ENCODE results near the gene DNMT1. TPM values are rescaled to one million over a fixed set of nuclear protein-coding genes. Genes with fewer than 3 reads are reported as not detected.
A peak's percentile ranks its signal among the peaks of the same experiment; 100 is the strongest.

DNMT1 gene
- total RNA-seq, 1 experiment from 2014 or later: 72.9 TPM

- DNase-seq (ENCODE audit: low spot score): no peak
Measured at GRCh38 chr19:10149427-10149826, 45.3 kb downstream of the DNMT1 start.

DNA sequence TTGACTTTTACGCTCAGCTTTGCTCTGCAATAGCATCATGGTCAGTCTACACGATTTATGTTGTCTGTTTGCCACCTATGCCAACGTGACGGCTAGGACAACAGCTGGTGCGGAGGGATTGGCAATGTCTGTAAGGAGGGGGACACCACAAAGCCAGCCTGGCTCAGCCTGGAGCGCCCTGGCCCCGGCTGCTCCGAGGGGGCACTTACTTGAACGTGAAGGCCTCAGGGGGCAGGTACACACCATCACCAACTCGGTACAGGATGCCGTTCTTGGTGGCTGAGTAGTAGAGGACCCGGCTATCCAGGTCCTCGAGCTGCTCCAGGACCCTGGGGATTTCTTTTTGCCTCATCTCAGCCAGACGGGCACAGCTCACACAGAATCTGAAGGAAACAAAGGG, 48.6 kb downstream of the DNMT1 start:
- in situ Hi-C loops (cut with HindIII; ENCODE audit: low sequenced_read_pairs): loop anchor here (10.0 kb wide), 1 partner anchor 59 kb away; no protein-coding TSS in a partner anchor
- no peak for DNase-seq (ENCODE audit: low spot score)

More at GRCh38 chr19:10149427-10149826, 45.3 kb downstream of the DNMT1 start:
- in situ Hi-C loops (cut with HindIII; ENCODE audit: low sequenced_read_pairs): loop anchor here (10.0 kb wide), 1 partner anchor 55 kb away; no protein-coding TSS in a partner anchor

- in situ Hi-C loops (cut with HindIII; ENCODE audit: low sequenced_read_pairs): loop anchor here (10.0 kb wide), 1 partner anchor 60 kb away; no protein-coding TSS in a partner anchor
- DNase-seq (ENCODE audit: low spot score): no peak
Measured at GRCh38 chr19:10145031-10145430, 49.7 kb downstream of the DNMT1 start.

DNA sequence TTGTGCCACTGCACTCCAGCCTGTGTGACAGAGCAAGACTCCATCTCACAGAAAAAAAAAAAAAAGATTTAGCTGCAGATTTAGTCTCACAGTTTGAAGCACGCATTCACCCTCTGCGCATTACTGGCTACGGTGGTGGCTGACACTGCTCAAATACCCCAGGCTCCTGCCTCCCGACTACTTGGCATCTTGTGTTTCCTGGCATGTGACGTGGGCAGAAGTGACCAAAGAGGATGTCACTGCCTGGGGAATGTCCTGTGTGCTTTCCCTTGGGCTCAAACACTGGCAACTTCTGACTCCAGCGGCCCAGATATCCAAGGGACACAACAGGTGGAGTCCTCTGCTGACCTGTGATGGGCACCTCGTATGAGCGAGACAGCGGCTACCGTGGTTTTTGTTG, 50.4 kb downstream of the DNMT1 start:
- DNase-seq (ENCODE audit: low spot score): no peak
- in situ Hi-C loops (cut with HindIII; ENCODE audit: low sequenced_read_pairs): loop anchor here (10.0 kb wide), 1 partner anchor 60 kb away; no protein-coding TSS in a partner anchor

- in situ Hi-C loops (cut with HindIII; ENCODE audit: low sequenced_read_pairs): loop anchor here (10.0 kb wide), 1 partner anchor 61 kb away; no protein-coding TSS in a partner anchor
- DNase-seq (ENCODE audit: low spot score): no peak
Measured at GRCh38 chr19:10143681-10144080, 51.1 kb downstream of the DNMT1 start.

- in situ Hi-C loops (cut with HindIII; ENCODE audit: low sequenced_read_pairs): loop anchor here (10.0 kb wide), 1 partner anchor 62 kb away; no protein-coding TSS in a partner anchor
- no peak for DNase-seq (ENCODE audit: low spot score)
Measured at GRCh38 chr19:10142701-10143375, 51.9 kb downstream of the DNMT1 start.

GRCh38 chr19:10141973-10142372, 52.8 kb downstream of the DNMT1 start:
- DNase-seq (ENCODE audit: low spot score): no peak

GRCh38 chr19:10141479-10141878, 53.3 kb downstream of the DNMT1 start:
- in situ Hi-C loops (cut with HindIII; ENCODE audit: low sequenced_read_pairs): loop anchor here (10.0 kb wide), 1 partner anchor 63 kb away; no protein-coding TSS in a partner anchor
- no peak for DNase-seq (ENCODE audit: low spot score)

More at GRCh38 chr19:10141973-10142372, 52.8 kb downstream of the DNMT1 start:
- in situ Hi-C loops (cut with HindIII; ENCODE audit: low sequenced_read_pairs): loop anchor here (10.0 kb wide), 1 partner anchor 63 kb away; no protein-coding TSS in a partner anchor

DNA sequence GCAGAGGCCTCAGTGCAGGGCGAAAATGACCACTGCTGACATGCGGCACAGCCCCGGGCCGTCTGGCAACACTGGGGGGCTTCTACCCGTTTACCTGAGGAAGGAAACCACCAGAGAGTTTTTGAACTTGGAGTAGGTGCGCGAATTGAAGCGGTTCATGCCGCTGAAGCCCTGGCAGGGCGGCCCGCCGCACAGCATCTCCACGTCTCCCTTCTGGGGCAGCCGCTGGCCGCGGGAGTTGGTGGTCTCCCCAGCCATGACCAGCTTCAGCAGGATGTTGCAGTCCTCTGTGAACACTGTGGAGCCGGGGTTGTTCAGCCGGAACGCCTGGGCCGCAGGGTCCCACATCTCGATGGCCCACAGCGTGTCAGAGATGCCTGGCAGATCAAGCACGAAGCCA, 54.8 kb downstream of the DNMT1 start:
- DNase-seq (ENCODE audit: low spot score): no peak
- in situ Hi-C loops (cut with HindIII; ENCODE audit: low sequenced_read_pairs): loop anchor here (10.0 kb wide), 1 partner anchor 65 kb away; no protein-coding TSS in a partner anchor

DNA sequence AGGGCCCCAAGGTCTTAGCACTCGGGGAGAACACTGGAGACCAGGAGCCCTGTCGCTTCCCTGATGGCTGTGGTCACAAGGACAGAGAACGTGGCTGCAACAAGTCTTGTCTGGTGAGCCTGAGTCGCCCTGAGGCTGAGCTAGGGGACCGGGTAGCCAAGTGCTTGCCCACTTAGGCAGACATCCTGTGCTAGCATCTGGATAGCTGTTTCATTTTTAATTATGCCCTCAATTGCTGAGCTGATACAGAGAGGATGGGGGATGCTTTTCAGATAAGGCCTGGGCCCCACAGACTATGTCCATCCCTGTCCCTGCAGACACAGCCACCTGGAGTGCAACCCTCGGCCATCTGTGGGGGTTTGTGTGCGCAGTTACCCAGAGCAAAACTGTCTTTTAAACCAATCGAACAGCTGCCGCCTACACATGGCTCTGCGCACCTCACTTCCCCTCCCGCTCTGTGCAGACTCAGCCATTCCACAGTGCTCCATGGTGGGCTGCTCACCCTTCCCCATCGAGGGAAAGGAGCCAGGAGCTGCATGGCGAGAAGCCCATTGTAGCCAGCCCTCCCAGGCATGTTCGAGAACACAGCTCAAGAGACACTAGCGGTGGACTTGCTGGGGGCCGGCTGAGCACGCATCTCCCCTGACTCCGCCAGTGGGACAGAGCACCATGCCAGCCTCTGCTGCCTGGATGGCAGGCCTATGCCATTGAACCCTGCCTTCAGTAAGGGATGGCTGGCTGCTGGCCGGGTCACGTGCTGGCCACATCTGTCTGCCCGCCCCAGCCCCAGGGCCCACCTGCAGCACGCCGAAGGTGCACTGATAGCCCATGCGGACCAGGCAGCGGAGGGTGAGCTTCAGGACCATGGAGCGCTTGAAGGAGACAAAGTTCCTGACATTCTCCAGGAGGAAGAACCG, 55.6 kb downstream of the DNMT1 start:
- in situ Hi-C loops (cut with HindIII; ENCODE audit: low sequenced_read_pairs): no loop called here
- no peak for DNase-seq (ENCODE audit: low spot score)

GRCh38 chr19:10137751-10138682, 56.7 kb downstream of the DNMT1 start:
- in situ Hi-C loops (cut with HindIII; ENCODE audit: low sequenced_read_pairs): no loop called here
- DNase-seq (ENCODE audit: low spot score): peak; percentile 85

DNA sequence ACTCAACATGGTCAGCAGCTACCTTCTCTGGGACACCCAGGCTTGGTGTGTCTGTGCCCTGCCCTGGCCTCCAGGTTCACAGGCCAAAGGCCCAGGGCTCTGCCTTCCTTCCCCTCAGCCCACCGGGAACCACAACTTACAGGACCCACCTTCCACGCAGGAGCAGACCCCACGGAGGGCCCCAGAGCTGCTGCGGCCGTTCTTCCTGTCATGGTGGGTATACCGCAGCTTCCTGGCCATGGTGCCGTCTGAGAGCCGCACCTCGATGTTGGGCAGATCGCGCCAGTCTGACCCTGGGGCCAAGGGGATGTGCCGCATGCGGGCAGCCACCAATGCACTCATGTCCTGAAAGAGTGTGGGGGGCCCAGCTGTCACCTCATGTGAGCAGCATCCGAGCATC, 57.8 kb downstream of the DNMT1 start:
- in situ Hi-C loops (cut with HindIII; ENCODE audit: low sequenced_read_pairs): no loop called here
- DNase-seq (ENCODE audit: low spot score): no peak

DNA sequence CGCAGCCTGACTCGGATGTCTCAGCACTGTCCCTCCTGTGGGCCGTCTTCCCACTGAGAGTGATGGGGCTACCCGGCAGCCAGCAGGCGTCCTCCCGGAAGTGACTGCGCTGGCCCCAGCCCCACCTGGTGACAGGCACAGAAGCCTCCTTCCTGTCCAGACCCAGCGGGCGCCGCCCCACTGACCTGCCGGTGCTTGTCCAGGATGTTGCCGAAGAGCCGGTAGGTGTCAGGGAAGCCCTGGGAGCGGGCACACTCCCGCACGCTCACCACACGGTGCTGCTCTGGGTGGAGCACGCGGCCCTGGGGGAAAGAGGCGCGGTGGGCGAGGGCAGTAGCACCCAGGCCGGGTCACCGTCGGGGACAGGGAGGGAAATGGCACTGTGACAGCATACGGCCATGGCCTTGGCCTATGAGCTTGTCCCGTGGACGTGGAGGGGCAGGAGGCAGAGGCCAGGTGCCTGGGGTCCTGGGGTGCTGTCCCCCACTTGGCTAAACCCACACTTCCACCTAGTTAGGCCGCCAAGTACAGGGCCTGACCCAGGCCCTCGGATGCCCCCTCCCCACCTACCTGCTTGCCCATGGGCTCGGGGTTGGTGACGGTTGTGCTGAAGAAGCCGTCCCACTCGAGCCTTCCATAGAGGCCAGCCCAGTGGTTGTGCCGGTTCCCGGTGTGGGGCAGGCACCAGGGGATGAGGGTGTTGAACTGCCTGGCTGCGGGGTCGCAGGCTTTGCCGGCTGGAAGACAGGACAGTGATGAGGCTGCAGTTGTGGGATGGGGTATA, 59.0 kb downstream of the DNMT1 start:
- DNase-seq (ENCODE audit: low spot score): peak; percentile 18
- in situ Hi-C loops (cut with HindIII; ENCODE audit: low sequenced_read_pairs): no loop called here

- in situ Hi-C loops (cut with HindIII; ENCODE audit: low sequenced_read_pairs): no loop called here
- DNase-seq (ENCODE audit: low spot score): no peak
Measured at GRCh38 chr19:10134040-10134439, 60.7 kb downstream of the DNMT1 start.

DNA sequence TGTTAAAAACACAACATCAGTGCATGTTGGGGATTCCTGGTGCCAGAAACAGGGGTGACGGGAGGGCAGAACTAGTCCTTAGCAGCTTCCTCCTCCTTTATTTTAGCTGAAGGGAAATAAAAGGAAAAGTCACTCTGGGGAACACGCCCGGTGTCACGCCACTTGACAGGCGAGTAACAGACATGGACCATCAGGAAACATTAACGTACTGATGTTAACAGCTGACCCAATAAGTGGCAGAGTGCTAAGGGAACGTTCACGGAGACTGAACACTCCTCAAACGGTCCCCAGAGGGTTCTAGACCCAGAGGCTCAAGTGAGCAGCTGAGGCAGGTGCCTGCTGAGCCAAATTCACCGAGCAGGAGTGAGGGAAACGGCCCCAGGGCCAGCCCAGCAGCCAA, 61.2 kb downstream of the DNMT1 start:
- no peak for DNase-seq (ENCODE audit: low spot score)
- in situ Hi-C loops (cut with HindIII; ENCODE audit: low sequenced_read_pairs): no loop called here

- DNase-seq (ENCODE audit: low spot score): no peak
- in situ Hi-C loops (cut with HindIII; ENCODE audit: low sequenced_read_pairs): no loop called here
Measured at GRCh38 chr19:10132905-10133304, 61.8 kb downstream of the DNMT1 start.

GRCh38 chr19:10126213-10126639, 68.5 kb downstream of the DNMT1 start:
- in situ Hi-C loops (cut with HindIII; ENCODE audit: low sequenced_read_pairs): no loop called here
- DNase-seq (ENCODE audit: low spot score): no peak

GRCh38 chr19:10124429-10124828, 70.3 kb downstream of the DNMT1 start:
- no peak for DNase-seq (ENCODE audit: low spot score)
- in situ Hi-C loops (cut with HindIII; ENCODE audit: low sequenced_read_pairs): no loop called here

Data from G401 (cell line).